Vagina (tissue), 2 donors: ENCODE measurements around the gene RPRD1B. TPM values are rescaled to one million over a fixed set of nuclear protein-coding genes. Genes with fewer than 3 reads are reported as not detected.

ENCODE experiments used
- DNase-seq, 2 donors: peaks; one replicate each; pipeline ENCODE4 v3.0.0-alpha.2; 2017; ENCODE audit errors: extremely low spot score in 2 of 2
- H3K27ac ChIP-seq: fragments of 200-600 bp; sonication (generic); one replicate; pipeline ENCODE4 v1.5.1; 2019
- H3K27me3 ChIP-seq: fragments of 200-600 bp; sonication (generic); one replicate; pipeline ENCODE4 v1.5.1; 2019
- H3K36me3 ChIP-seq, 2 donors: fragments of 200-600 bp; sonication (generic); one replicate each; pipeline ENCODE4 v1.5.1; 2017 to 2019
- H3K4me1 ChIP-seq: fragments of 200-600 bp; sonication (generic); one replicate; pipeline ENCODE4 v1.5.1; 2019
- H3K4me3 ChIP-seq, 2 donors: fragments of 200-600 bp; sonication (generic); 1 replicate in 1 of 2; 2 replicates in 1 of 2; pipeline ENCODE4 v1.5.1; 2016 to 2019
- H3K9me3 ChIP-seq: fragments of 200-600 bp; sonication (generic); one replicate; pipeline ENCODE4 v1.5.1; 2019
- CTCF ChIP-seq, 3 experiments: fragments of 450-650 bp in 2 of 3; fragments of 200-600 bp in 1 of 3; sonication (generic) in 1 of 3; IDR thresholded peaks; one replicate each; pipeline ENCODE4 v1.5.1; 2017 to 2019; ENCODE audit warnings: antibody characterized with exemption in 3 of 3, mild to moderate bottlenecking in 2 of 3, moderate library complexity in 2 of 3
- POLR2A ChIP-seq, 2 donors: fragments of 450-650 bp; IDR thresholded peaks; one replicate each; pipeline ENCODE4 v1.6.1; 2017; ENCODE audit warnings: antibody characterized with exemption in 2 of 2, mild to moderate bottlenecking in 2 of 2, moderate library complexity in 2 of 2
- POLR2AphosphoS5 ChIP-seq, 2 donors: sonication (generic); formaldehyde crosslinking; IDR thresholded peaks; one replicate each; pipeline ENCODE4 v1.9.0; 2017; ENCODE audit warnings: antibody characterized with exemption in 2 of 2, mild to moderate bottlenecking in 2 of 2, low read depth in 1 of 2; ENCODE audit not compliant: insufficient read depth in 1 of 2
- intact Hi-C: fragments of 100-400 bp; cut with DNase I; formaldehyde crosslinking; loops from one replicate; pipeline ENCODE4 v1.15.1; 2023
- total RNA-seq: library from RNA; depleted of rRNA; stranded (reverse); fragments of >200 nt; gene quantifications from one replicate; pipeline ENCODE4 v1.2.3, GENCODE V29; 2016

The RPRD1B gene
- total RNA-seq, 1 donor from 2014 or later = 23.8 TPM

DNA sequence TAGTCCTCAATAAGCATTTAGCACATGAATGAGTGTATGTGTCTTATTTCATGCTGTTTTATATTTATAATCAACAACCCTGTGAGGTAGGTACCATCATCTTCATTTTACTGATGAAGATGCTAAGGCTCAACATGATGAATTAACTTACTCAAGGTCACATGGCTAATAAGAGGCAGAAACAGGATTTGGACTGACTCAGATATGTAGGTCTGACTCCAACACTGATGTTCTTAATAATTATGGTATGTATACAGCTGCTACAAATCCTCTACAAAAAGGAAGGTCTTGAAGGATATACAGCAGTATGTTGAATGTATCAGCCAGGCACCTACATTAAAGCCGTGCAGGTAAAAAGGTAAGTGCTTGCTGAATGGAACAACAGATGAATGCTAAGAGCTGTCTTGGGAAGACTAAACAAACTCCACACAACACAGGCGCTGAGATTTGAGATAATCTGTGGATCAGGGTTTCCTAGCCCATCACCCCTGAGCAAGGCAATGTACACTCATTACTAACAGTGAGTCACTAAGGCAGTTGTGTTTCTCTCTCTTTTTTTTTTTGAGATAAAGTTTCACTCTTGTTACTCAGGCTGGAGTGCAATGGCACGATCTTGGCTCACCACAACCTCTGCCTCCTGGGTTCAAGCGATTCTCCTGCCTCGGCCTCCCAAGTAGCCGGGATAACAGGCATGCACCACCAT, 32.2 kb upstream of the RPRD1B start:
- DNase-seq = no peak
- H3K36me3 ChIP-seq = peaks cover 0 to 68% of the 10 kb centered on the region in 2 donors
- no peak for TF ChIP-seq POLR2A (IDR thresholded peaks at IDR 0.05)
- TF ChIP-seq CTCF (IDR thresholded peaks at IDR 0.05) = no peak
- TF ChIP-seq POLR2AphosphoS5 (IDR thresholded peaks at IDR 0.05; ENCODE audit: insufficient read depth in 1 of 2, low read depth in 1 of 2) = no peak
- intact Hi-C loops = no loop called here
- H3K27me3 ChIP-seq = no peaks in the 10 kb centered on the region
- H3K4me1 ChIP-seq = no peaks in the 10 kb centered on the region
- H3K27ac ChIP-seq = no peak overlapping the region
- no peaks in the 10 kb centered on the region for H3K9me3 ChIP-seq
- no peak overlapping the region for H3K4me3 ChIP-seq

GRCh38 chr20:38001981-38002380, 31.6 kb upstream of the RPRD1B start:
- Histone ChIP-seq H3K9me3 (no peaks in the 10 kb centered on the region), H3K36me3 (peaks cover 0 to 62% of the 10 kb centered on the region in 2 donors), H3K27me3 (no peaks in the 10 kb centered on the region), H3K27ac (no peak overlapping the region), H3K4me3 (no peak overlapping the region), H3K4me1 (no peaks in the 10 kb centered on the region)
- no peak for DNase-seq
- intact Hi-C loops = no loop called here
- TF ChIP-seq POLR2AphosphoS5 (IDR thresholded peaks at IDR 0.05; ENCODE audit: insufficient read depth in 1 of 2, low read depth in 1 of 2) (no peak), POLR2A (IDR thresholded peaks at IDR 0.05) (no peak), CTCF (IDR thresholded peaks at IDR 0.05) (no peak)

DNA sequence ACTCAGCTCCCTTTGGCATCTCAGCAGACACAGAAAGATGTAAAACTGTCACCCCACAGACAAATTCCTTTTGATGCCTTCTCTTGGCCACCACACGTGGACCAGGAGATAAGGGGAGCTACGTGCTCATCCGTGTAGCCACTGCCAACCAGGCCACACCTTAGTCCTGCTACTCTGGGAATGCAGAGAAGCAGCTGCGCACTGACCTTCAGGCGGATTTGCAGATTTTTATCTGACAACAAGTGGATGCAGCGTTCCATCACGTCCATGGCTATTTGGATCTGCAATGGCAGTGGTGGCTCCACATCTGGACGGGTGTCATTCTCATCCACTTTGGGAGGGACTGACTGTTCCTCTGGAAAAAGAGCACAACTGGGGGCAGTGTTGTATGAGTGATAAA, 31.1 kb upstream of the RPRD1B start:
- DNase-seq = no peak
- Histone ChIP-seq H3K27me3 (no peaks in the 10 kb centered on the region), H3K4me1 (no peaks in the 10 kb centered on the region), H3K4me3 (no peak overlapping the region), H3K9me3 (no peaks in the 10 kb centered on the region), H3K36me3 (peaks cover 0 to 57% of the 10 kb centered on the region in 2 donors), H3K27ac (no peak overlapping the region)
- TF ChIP-seq CTCF (IDR thresholded peaks at IDR 0.05) = no peak
- TF ChIP-seq POLR2A (IDR thresholded peaks at IDR 0.05) = no peak
- TF ChIP-seq POLR2AphosphoS5 (IDR thresholded peaks at IDR 0.05; ENCODE audit: insufficient read depth in 1 of 2, low read depth in 1 of 2) = no peak
- intact Hi-C loops = no loop called here

GRCh38 chr20:38004416-38004815, 29.1 kb upstream of the RPRD1B start:
- intact Hi-C loops = no loop called here
- H3K9me3 ChIP-seq = no peaks in the 10 kb centered on the region
- H3K4me1 ChIP-seq = no peaks in the 10 kb centered on the region
- no peak for DNase-seq
- peaks cover 0 to 38% of the 10 kb centered on the region in 2 donors for H3K36me3 ChIP-seq
- H3K27ac ChIP-seq = no peak overlapping the region
- H3K27me3 ChIP-seq = no peaks in the 10 kb centered on the region
- H3K4me3 ChIP-seq = no peak overlapping the region
- no peak for TF ChIP-seq CTCF (IDR thresholded peaks at IDR 0.05)
- no peak for TF ChIP-seq POLR2AphosphoS5 (IDR thresholded peaks at IDR 0.05; ENCODE audit: insufficient read depth in 1 of 2, low read depth in 1 of 2)

- Histone ChIP-seq H3K4me3 (no peak overlapping the region), H3K4me1 (no peaks in the 10 kb centered on the region), H3K36me3 (peaks cover 0 to 26% of the 10 kb centered on the region in 2 donors), H3K9me3 (no peaks in the 10 kb centered on the region), H3K27me3 (no peaks in the 10 kb centered on the region), H3K27ac (no peak overlapping the region)
- intact Hi-C loops = no loop called here
- no peak for DNase-seq
- TF ChIP-seq POLR2AphosphoS5 (IDR thresholded peaks at IDR 0.05; ENCODE audit: insufficient read depth in 1 of 2, low read depth in 1 of 2) (no peak), POLR2A (IDR thresholded peaks at IDR 0.05) (no peak), CTCF (IDR thresholded peaks at IDR 0.05) (no peak)
These were observed 27.6 kb upstream of the RPRD1B start for GRCh38 chr20:38005903-38006302.
